ENCODE measurements around the gene BCL2L13.
"Not testable (repeated sequence)": the region's sequence is repeated elsewhere in the genome, so short reads cannot be mapped to it uniquely, and the experiment has no call there.

The BCL2L13 gene

GRCh38 chr22:17633998-17634323 lies 4.6 kb upstream of the BCL2L13 start:
- no peak for DNase-seq (ENCODE audit: extremely low read depth, low read depth)
- H3K4me3 ChIP-seq (replicated peaks; ENCODE audit: low read depth, low read length): no peak overlapping the region
- TF ChIP-seq, protein P1, sequence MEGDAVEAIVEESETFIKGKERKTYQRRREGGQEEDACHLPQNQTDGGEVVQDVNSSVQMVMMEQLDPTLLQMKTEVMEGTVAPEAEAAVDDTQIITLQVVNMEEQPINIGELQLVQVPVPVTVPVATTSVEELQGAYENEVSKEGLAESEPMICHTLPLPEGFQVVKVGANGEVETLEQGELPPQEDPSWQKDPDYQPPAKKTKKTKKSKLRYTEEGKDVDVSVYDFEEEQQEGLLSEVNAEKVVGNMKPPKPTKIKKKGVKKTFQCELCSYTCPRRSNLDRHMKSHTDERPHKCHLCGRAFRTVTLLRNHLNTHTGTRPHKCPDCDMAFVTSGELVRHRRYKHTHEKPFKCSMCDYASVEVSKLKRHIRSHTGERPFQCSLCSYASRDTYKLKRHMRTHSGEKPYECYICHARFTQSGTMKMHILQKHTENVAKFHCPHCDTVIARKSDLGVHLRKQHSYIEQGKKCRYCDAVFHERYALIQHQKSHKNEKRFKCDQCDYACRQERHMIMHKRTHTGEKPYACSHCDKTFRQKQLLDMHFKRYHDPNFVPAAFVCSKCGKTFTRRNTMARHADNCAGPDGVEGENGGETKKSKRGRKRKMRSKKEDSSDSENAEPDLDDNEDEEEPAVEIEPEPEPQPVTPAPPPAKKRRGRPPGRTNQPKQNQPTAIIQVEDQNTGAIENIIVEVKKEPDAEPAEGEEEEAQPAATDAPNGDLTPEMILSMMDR (IDR thresholded peaks at IDR 0.05; ENCODE audit: low read depth, low read length, missing control alignments): no peak

DNA sequence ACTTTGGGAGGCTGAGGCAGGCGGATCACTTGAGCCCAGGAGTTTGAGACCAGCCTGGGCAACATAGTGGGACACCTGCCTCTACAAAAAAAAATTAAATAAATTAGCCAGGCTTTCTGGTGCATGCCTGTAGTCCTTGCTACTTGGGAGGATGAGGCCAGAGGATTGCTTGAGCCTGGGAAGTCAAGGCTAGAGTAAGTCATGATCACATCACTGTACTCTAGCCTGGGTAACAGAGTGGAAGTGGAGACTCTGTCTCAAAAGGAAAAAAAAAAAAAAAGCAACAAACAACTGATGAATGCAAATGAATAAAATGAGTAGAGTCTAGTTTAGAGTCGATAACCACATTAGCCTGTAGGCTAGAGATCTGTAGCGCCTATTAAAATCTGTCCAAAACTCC lies 3.9 kb upstream of the BCL2L13 start:
- no peak for DNase-seq (ENCODE audit: extremely low read depth, low read depth)
- H3K4me3 ChIP-seq (replicated peaks; ENCODE audit: low read depth, low read length): no peak overlapping the region
- TF ChIP-seq, protein P1 (IDR thresholded peaks at IDR 0.05; ENCODE audit: low read depth, low read length, missing control alignments): no peak

DNA sequence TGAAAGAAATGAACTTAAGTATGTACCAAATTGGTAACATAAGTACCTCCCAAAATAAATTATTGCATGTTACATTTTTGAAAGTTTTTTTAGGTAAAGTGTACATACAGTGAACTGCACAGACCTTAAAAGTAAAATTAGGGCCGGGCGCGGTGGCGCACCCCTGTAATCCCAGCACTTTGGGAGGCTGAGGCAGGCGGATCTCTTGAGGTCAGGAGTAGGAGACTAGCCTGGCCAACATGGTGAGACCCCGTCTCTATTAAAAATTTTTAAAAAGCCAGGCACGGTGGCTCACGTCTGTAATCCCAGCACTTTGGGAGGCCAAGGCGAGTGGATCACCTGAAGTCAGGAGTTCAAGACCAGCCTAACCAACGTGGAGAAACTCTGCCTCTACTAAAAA lies 1.7 kb upstream of the BCL2L13 start:
- DNase-seq (ENCODE audit: extremely low read depth, low read depth); H3K4me3 ChIP-seq (replicated peaks; ENCODE audit: low read depth, low read length): not testable (repeated sequence)

DNA sequence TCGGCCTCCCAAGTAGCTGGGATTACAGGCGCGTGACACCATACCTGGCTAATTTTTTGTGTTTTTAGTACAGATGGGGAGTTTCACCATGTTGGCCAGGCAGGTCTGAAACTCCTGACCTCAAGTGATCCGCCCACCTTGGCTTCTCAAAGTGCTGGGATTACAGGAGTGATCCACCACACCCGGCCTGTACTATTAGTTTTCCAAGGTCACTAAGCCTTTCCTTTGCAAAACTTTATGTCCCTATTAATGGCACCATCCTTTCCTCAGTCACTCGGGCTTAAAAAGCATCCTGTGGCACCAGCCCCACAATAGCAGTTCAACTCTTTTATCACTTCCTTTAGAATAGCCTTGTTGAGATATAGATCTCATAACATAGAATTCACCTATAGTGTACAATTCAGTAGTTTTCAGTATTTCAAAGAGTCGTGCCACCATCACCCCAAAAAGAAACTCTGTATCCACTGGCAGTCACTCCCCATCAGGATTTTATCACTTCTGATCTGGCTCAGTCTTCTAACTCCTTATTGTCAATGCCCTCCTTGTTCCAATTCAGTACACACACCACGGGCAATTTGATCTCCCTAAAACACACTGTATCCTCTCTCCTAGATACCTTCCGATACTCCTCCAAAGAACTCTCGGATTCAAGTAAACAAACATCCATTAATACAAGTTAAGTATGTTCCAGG lies 921 bp upstream of the BCL2L13 start:
- TF ChIP-seq, protein P1 (IDR thresholded peaks at IDR 0.05; ENCODE audit: low read depth, low read length, missing control alignments): no peak
- DNase-seq (ENCODE audit: extremely low read depth, low read depth): no peak
- H3K4me3 ChIP-seq (replicated peaks; ENCODE audit: low read depth, low read length): peak overlapping the region; percentile 68

DNA sequence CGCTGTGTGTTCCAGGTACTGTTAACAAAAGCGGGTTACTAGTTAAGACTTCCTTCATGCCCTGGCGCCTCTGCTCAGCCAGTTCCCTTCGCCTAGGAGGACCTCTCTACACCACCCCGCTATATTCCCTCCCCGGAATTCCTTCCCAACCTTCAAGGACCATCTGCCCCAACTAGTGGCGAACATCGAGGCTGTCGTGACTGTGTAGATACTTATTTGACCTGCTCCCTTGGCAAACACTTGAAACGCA lies 450 bp upstream of the BCL2L13 start:
- TF ChIP-seq, protein P1 (IDR thresholded peaks at IDR 0.05; ENCODE audit: low read depth, low read length, missing control alignments): no peak
- peak overlapping the region; percentile 68 for H3K4me3 ChIP-seq (replicated peaks; ENCODE audit: low read depth, low read length)
- DNase-seq (ENCODE audit: extremely low read depth, low read depth): peak; percentile 51

DNA sequence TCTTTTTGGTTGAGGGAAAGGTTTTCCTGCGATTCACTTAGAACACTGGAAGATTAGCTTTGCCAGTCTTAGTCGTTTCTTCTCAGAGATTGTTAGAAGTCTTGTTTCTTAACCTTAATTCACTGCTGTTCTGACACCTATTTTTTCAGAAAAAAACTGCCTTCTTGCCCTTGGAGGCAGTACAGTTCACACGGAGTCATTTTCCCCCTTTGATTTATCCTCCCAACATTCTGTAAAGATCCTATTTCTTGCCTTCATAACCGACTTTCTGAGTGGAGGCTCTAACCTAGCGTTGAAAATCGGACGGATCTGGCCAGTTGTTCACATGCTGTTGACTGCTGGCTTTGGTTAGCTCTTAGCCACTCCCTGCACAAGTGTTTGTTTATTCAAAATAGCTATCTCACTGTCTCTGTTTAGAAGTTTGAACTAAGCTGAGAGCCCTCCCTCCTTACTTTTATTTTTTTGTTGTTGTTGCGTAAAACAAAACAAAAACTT lies 737 bp downstream of the BCL2L13 start:
- TF ChIP-seq, protein P1 (IDR thresholded peaks at IDR 0.05; ENCODE audit: low read depth, low read length, missing control alignments): no peak
- DNase-seq (ENCODE audit: extremely low read depth, low read depth): no peak
- H3K4me3 ChIP-seq (replicated peaks; ENCODE audit: low read depth, low read length): peak overlapping the region; percentile 68

DNA sequence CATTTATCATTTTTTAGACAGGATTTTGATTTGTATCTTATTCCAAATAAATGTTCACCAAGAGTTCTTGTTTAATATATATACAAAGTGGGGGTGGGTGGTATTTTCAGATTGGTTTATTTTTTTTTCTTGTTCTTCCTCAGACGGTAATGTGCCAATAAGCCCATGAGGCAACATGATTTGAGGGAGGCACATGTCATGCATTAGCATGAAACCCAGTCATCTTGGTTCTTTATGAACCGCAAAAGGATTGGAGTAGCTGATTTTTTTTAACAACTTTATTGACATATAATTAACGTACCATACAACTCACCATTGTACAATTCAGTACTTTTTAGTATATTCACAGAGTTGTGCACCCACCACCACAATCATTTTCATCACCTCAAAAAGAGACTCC lies 2.7 kb downstream of the BCL2L13 start:
- no peak for DNase-seq (ENCODE audit: extremely low read depth, low read depth)
- H3K4me3 ChIP-seq (replicated peaks; ENCODE audit: low read depth, low read length): no peak overlapping the region
- TF ChIP-seq, protein P1 (IDR thresholded peaks at IDR 0.05; ENCODE audit: low read depth, low read length, missing control alignments): no peak

GRCh38 chr22:17642357-17642756 lies 3.8 kb downstream of the BCL2L13 start:
- DNase-seq (ENCODE audit: extremely low read depth, low read depth); H3K4me3 ChIP-seq (replicated peaks; ENCODE audit: low read depth, low read length): not testable (repeated sequence)
